Common myeloid progenitor, CD34-positive (primary cell): ENCODE results near the gene MYO1D.
"Not testable (repeated sequence)": the region's sequence is repeated elsewhere in the genome, so short reads cannot be mapped to it uniquely, and the experiment has no call there.

Experiments used
- CTCF ChIA-PET: fragments of 350-600 bp; sonication (Branson Sonifier 250); formaldehyde crosslinking; loops from one replicate; lab custom pipeline; 2021; ENCODE audit warnings: antibody characterized with exemption; lab: Charles Lee
- POLR2A ChIA-PET: fragments of 350-600 bp; sonication (Branson Sonifier 250); formaldehyde crosslinking; loops from one replicate; lab custom pipeline; 2021; ENCODE audit warnings: antibody characterized with exemption; lab: Charles Lee
- DNase-seq, 3 donors: peaks; one replicate each; pipeline versions ENCODE4 v3.0.0 to v3.0.0-alpha.2; 2013
- H3K27ac ChIP-seq, 2 experiments: 1 replicate in 1 of 2; 2 replicates in 1 of 2; pipeline ENCODE4 v1.7.0; 2013; ENCODE audit warnings: inconsistent platforms in 2 of 2, low read length in 2 of 2, mild to moderate bottlenecking in 2 of 2, low read depth in 1 of 2, moderate library complexity in 1 of 2; ENCODE audit not compliant: severe bottlenecking in 2 of 2, insufficient read depth in 1 of 2, poor library complexity in 1 of 2
- H3K27me3 ChIP-seq, 5 experiments: replicated peaks in 2 of 5; 1 replicate in 3 of 5; 2 replicates in 2 of 5; pipeline versions ENCODE4 v1.6.1 to v1.7.0; 2013; ENCODE audit warnings: low read length in 4 of 5, mild to moderate bottlenecking in 2 of 5, moderate library complexity in 2 of 5, inconsistent platforms in 1 of 5; ENCODE audit not compliant: insufficient read depth in 5 of 5, control insufficient read depth in 4 of 5
- H3K36me3 ChIP-seq, 4 experiments: 1 replicate in 2 of 4; 2 replicates in 2 of 4; pipeline versions ENCODE4 v1.6.1 to v1.7.0; 2013; ENCODE audit warnings: low read length in 3 of 4, control low read depth in 1 of 4, mild to moderate bottlenecking in 1 of 4; ENCODE audit not compliant: control insufficient read depth in 4 of 4, insufficient read depth in 4 of 4
- H3K4me1 ChIP-seq, 4 experiments: 1 replicate in 3 of 4; 2 replicates in 1 of 4; pipeline versions ENCODE4 v1.6.1 to v1.7.1; 2013; ENCODE audit warnings: low read length in 3 of 4, mild to moderate bottlenecking in 3 of 4, control low read depth in 1 of 4, inconsistent platforms in 1 of 4, moderate library complexity in 1 of 4; ENCODE audit not compliant: control insufficient read depth in 4 of 4, insufficient read depth in 4 of 4; ENCODE audit errors: control extremely low read depth in 1 of 4
- H3K4me3 ChIP-seq, 7 experiments: 1 replicate in 4 of 7; 2 replicates in 3 of 7; pipeline versions ENCODE4 v1.5.1 to v1.7.0; 2013; ENCODE audit warnings: mild to moderate bottlenecking in 7 of 7, low read length in 6 of 7, moderate library complexity in 6 of 7, inconsistent platforms in 2 of 7, low read depth in 2 of 7, control low read depth in 1 of 7; ENCODE audit not compliant: insufficient read depth in 4 of 7, control insufficient read depth in 1 of 7; ENCODE audit errors: extremely low read depth in 1 of 7
- H3K9me3 ChIP-seq, 5 experiments: 1 replicate in 4 of 5; 2 replicates in 1 of 5; pipeline versions ENCODE4 v1.6.1 to v1.7.1; 2013; ENCODE audit warnings: low read length in 4 of 5, mild to moderate bottlenecking in 2 of 5, inconsistent platforms in 1 of 5, low read depth in 1 of 5, moderate library complexity in 1 of 5; ENCODE audit not compliant: control insufficient read depth in 4 of 5, insufficient read depth in 2 of 5; ENCODE audit errors: control extremely low read depth in 1 of 5
- WGBS: methylation state at CpG from one replicate; pipeline ENCODE4 v1.1.5; 2013; ENCODE audit not compliant: insufficient coverage; 5-methylcytosine and 5-hydroxymethylcytosine counted together

MYO1D gene

GRCh38 chr17:32528825-32529224, 348.1 kb downstream of the MYO1D start:
- CTCF ChIA-PET: no interaction called here
- H3K4me3 ChIP-seq: no peak overlapping the region
- no peaks in the 10 kb centered on the region for H3K36me3 ChIP-seq
- H3K4me1 ChIP-seq: no peaks in the 10 kb centered on the region
- no peaks in the 10 kb centered on the region for H3K9me3 ChIP-seq
- peaks cover 0 to 1% (median 0%) of the 10 kb centered on the region in 5 experiments for H3K27me3 ChIP-seq
- 88% methylated on average over 6 of the region's 7 CpGs for WGBS
- DNase-seq: no peak
- POLR2A ChIA-PET: no interaction called here
- no peak overlapping the region for H3K27ac ChIP-seq

GRCh38 chr17:32527146-32527545, 349.8 kb downstream of the MYO1D start:
- Histone ChIP-seq H3K27ac (no peak overlapping the region), H3K27me3 (peaks cover 0 to 3% (median 0%) of the 10 kb centered on the region in 5 experiments), H3K9me3 (no peaks in the 10 kb centered on the region), H3K36me3 (no peaks in the 10 kb centered on the region), H3K4me3 (no peak overlapping the region), H3K4me1 (no peaks in the 10 kb centered on the region)
- ChIA-PET CTCF (interaction anchor here (1.4 kb wide), 1 partner anchor 15 kb away, joined by 3 read pairs; no protein-coding TSS in a partner anchor), POLR2A (no interaction called here)
- no peak for DNase-seq
- 98% methylated on average over 4 of the region's 4 CpGs for WGBS

DNA sequence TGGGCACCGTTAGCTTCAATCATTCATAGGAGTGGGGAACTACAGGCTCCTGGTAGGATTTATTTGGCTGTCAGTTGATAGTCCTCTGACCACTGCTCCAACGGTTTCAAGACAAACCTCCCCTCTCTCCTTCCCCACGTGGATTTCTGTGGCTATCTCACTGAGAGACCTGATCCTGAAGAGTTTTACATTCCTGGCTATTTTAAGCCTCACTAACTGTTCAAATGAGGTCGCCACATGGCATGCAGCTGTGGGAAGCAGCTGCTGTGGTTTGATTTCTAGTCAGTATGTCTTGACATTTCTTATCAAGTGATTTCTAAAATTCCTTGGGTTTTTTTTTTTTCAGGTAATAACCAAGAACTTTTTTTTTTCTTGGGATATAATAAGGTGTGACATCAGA, 351.8 kb downstream of the MYO1D start:
- Histone ChIP-seq H3K27ac (no peak overlapping the region), H3K4me3 (no peak overlapping the region), H3K9me3 (no peaks in the 10 kb centered on the region), H3K36me3 (no peaks in the 10 kb centered on the region), H3K4me1 (peaks cover 0 to 6% (median 3%) of the 10 kb centered on the region in 4 experiments), H3K27me3 (peaks cover 0 to 17% (median 8%) of the 10 kb centered on the region in 5 experiments)
- DNase-seq: peak in 1 of 3 donors; percentile 21
- 76% methylated on average over 2 of the region's 4 CpGs for WGBS
- ChIA-PET CTCF (no interaction called here), POLR2A (no interaction called here)

- H3K4me3 ChIP-seq, POLR2A ChIA-PET, H3K27ac ChIP-seq, DNase-seq, H3K9me3 ChIP-seq, H3K36me3 ChIP-seq, CTCF ChIA-PET: not testable (repeated sequence)
- H3K27me3 ChIP-seq: peaks cover 0 to 23% (median 9%) of the 10 kb centered on the region in 5 experiments
- H3K4me1 ChIP-seq: peaks cover 0 to 12% (median 9%) of the 10 kb centered on the region in 4 experiments
- WGBS: 93% methylated on average over 2 of the region's 6 CpGs
Observed at GRCh38 chr17:32524553-32524880, 352.4 kb downstream of the MYO1D start.

GRCh38 chr17:32523827-32524552, 352.9 kb downstream of the MYO1D start:
- Histone ChIP-seq H3K4me3 (no peak overlapping the region), H3K9me3 (no peaks in the 10 kb centered on the region), H3K4me1 (peaks cover 0 to 15% (median 14%) of the 10 kb centered on the region in 4 experiments), H3K27me3 (peaks cover 0 to 25% (median 9%) of the 10 kb centered on the region in 5 experiments), H3K27ac (no peak overlapping the region), H3K36me3 (no peaks in the 10 kb centered on the region)
- POLR2A ChIA-PET: no interaction called here
- CTCF ChIA-PET: no interaction called here
- WGBS: 95% methylated on average over 9 of the region's 12 CpGs
- DNase-seq: no peak

DNA sequence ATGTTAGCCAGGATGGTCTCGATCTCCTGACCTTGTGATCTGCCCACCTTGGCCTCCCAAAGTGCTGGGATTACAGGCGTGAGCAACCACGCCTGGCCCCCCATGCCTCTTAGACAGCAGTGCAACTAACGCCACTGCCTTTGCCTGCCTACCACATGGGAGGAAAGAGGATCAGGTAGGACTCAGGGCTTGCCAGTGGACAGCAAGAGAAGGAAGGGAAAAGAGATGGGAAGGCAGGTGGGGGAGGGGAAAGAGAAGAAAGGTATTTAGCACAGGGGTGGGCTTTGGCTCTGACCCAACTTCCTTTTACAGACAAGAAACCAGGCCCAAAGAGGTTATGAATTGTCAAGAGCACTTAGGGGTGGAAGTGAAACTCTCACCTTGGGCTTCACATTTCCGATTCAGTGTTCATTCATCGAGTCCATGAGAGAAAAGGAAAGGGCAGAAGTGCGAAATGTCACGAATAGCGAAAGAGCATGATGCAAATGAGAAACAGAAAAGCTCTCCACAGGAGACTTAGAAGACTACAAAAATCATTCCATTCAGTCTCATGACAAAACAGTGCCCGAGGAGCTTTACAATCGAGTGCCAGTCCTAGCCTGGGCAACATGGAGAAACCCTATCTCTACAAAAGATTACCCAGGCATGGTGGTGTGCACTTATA, 353.8 kb downstream of the MYO1D start:
- Histone ChIP-seq H3K4me1 (peaks cover 0 to 20% (median 18%) of the 10 kb centered on the region in 4 experiments), H3K9me3 (no peaks in the 10 kb centered on the region), H3K4me3 (no peak overlapping the region), H3K36me3 (no peaks in the 10 kb centered on the region), H3K27me3 (peaks cover 0 to 33% (median 15%) of the 10 kb centered on the region in 5 experiments), H3K27ac (no peak overlapping the region)
- ChIA-PET CTCF (no interaction called here), POLR2A (no interaction called here)
- 98% methylated on average over 6 of the region's 11 CpGs for WGBS
- DNase-seq: no peak

- WGBS: 97% methylated on average over 4 of the region's 9 CpGs
- H3K4me1 ChIP-seq: peaks cover 0 to 20% (median 18%) of the 10 kb centered on the region in 4 experiments
- H3K9me3 ChIP-seq: no peaks in the 10 kb centered on the region
- H3K4me3 ChIP-seq: peak overlapping the region in 1 of 7 experiments; percentile 23
- no peak for DNase-seq
- H3K27ac ChIP-seq: no peak overlapping the region
- CTCF ChIA-PET: no interaction called here
- no peaks in the 10 kb centered on the region for H3K36me3 ChIP-seq
- POLR2A ChIA-PET: no interaction called here
- H3K27me3 ChIP-seq: peaks cover 0 to 38% (median 20%) of the 10 kb centered on the region in 5 experiments
Observed at GRCh38 chr17:32520737-32521404, 356.1 kb downstream of the MYO1D start.
